Measurements from ENCODE around the gene SCN4B.
"Not testable (repeated sequence)": the region's sequence is repeated elsewhere in the genome, so short reads cannot be mapped to it uniquely, and the experiment has no call there.

Gene SCN4B, protein sequence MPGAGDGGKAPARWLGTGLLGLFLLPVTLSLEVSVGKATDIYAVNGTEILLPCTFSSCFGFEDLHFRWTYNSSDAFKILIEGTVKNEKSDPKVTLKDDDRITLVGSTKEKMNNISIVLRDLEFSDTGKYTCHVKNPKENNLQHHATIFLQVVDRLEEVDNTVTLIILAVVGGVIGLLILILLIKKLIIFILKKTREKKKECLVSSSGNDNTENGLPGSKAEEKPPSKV

DNA sequence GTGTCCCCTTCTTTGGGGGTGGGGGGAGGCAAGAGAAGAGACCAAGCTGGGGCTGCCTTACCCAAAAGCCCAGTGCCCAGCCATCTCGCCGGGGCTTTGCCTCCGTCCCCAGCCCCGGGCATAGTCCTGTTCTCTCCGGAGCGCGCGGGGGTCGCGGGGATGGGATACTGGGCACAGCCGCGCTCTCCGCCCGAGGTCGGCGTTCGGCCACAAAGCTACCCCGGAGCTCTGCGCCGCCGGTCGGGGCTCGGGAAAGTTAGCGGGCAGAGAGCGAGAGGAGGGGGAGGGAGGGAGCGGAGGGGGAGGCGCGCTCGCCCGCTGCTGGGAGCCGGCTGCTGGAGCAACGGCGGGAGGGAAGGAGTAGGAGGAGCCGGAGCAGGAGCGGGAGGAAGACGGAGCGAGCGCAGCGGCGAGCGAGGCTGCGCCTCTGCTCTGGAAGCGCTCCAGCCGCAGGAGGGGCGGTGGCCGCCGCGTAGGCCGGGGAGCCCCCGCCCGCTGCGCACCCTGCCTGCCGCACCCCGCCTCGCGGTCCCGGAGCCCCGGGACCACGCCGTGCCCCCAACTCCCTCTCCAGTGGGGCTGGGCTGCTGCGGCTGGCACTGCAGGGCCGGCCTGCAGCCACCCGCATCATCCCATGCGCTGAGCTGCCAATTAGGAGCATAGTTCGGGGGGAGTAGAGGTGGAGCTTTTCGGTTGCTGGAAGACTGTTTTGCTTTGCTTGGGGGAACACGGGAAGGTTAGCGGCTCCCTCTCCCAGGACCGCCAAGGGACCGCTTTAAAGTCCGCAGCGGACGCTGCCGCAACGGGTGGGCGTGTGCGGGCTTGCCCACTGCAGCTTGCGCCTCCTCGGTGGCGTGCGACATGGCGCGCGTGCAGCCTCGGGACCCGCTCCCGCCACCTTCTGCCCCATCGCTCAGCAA lies at the start of gene SCN4B:
Gene SCN4B (minus strand): TSS at position 272 of the 920 bp plus-strand sequence. CDS start 150 bp downstream, at position 122.
- no peak for DNase-seq

DNA sequence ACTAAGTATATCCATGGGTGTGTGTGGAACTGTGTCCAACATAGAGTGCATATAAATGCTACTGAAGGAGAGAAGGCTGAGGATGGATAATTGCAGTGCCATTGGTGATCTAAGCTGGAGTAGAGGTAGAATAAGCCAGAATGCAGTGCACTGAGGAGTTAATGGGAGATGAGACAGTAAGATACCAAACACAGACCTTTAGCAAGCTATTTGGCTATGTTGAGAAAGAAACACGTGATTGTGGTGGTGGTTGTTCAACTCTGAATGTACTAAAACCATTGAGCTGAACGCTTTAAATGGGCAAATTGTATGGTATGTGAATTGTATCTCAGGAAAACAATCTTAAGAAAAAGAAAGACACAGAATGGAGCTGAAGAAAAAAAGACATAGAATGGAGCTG lies 49.3 kb upstream of the SCN4B start:
- DNase-seq, result no peak

DNA sequence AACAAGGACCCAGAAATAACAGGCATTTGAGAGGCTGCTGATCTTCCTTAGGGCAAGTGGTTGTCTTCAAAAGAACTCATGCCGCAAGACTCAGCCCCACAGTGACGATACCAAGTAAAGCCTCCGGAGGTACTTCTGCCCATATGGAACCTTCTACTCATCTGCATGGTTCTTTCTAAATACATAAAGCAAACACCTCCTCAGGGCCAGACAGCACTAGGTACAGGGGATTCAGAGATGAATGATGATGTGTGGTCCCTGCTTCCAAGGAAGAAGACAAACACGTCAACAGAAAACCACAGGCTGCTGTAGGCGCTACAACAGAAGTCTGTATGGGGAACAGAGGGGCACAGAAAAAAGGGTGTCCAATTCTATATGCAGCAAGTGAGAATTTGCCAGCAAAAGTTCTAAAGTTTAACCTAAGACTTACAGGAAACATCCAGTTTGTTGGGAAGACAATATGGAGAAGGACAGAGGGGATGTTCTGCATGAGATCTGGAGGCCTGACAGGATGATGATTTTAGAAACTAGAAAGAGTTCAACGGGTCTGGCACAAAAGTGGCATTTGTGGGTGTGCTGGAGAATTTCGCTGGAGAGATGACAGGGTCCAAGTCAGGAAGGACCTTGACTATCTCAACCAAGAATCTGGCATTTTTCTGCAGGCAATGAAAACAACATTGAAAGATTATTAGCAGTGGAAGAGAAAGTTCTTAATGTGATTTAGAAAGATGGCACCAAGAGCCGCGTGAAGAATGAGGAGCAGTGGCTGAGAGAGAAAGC lies 48.5 kb upstream of the SCN4B start:
- DNase-seq, result peak; percentile 75 to 82

DNA sequence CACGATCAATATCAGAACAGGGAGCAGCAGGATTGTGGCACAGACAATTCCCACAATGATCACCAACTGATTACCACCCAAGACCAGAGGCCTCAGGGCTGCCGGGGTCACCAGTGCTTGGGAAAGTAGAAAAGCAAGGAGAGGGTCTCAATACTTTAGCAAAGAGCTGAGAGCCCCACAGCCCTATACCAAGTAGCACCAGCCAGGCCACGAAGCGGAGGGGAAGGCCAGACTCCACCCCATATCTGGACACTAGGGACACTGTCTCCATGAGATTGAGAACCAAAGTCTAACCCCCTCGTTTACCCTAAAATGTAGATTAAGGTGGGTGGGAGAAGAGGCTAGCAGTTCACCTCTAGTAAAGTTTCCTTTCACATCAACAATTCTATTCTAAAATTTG lies 47.9 kb upstream of the SCN4B start:
- DNase-seq, result no peak

DNA sequence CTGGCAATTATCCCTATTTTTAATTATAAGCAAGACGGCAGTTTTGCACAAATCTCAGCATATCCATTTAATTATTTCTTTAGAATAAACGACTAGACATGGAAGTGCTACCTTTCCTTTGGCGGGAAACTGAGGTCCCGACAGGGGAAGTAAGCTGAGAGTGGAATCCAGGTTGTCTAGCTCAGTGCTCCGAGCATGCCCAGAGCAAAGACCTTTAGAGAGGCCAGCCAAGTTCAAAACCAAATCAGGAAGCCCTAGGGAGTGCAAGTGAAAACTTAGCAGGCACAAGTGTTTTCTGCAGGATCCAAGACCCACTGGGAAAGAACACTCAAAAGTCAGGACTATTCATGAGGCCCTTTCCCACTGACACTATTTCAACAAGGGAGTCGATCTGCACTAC lies 46.5 kb upstream of the SCN4B start:
- no peak for DNase-seq

DNA sequence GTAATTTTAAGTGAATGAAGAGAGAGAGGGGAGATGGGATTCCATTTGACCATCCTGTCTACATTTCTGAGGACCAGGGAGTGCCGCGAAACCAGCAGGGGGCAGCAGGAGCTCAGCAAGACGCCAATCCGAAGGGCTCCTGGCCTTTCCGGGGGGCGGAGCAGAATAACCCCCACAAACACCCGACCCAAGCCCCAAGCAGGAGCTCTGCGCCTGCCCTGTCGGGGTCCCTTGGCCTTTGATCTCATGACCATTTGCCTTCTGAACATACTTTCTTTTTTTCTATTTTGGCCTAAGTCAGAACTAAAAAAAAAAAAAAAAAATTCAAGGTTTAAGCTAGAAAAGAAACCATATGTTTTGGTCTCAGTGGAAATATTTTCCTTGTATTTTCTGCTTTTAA lies 45.7 kb upstream of the SCN4B start:
- peak; percentile 82 to 84 for DNase-seq

DNA sequence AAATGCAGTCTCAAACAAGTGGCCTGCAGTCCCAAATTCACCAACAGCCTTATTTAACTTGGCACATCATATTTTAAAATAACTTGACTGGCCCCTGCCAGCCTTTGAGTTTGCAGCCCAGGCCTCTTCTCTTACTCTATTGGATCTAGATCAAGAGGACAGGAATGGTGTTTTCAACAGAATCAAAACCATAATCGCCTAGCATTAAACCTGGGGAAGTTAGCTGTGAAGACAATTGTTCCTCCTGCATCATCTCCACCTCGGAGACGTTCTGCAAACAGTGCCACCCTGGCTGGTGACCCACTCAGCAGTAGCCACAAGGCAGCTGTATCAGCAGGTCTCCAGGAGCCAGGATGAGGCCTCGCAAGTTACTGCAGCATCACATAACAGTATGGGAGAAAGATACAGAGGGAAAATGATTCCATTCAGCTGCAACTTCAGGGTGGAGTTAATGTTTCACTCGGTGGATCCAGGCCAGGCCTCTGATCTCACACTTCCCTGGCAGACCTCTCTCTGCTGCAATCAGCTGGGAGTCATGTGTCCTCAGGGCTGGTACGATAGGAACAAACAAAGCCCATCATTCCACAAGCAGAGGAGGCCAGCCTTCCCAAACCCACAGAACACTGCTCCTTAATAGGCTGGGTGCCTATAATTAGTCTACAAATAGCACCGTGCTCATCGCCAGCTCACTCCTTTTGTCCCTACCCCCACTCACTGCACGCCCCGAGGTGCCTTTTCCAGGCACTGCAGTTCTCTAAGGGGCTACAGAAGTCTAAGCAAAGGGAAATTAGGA lies 42.4 kb upstream of the SCN4B start:
- no peak for DNase-seq

DNA sequence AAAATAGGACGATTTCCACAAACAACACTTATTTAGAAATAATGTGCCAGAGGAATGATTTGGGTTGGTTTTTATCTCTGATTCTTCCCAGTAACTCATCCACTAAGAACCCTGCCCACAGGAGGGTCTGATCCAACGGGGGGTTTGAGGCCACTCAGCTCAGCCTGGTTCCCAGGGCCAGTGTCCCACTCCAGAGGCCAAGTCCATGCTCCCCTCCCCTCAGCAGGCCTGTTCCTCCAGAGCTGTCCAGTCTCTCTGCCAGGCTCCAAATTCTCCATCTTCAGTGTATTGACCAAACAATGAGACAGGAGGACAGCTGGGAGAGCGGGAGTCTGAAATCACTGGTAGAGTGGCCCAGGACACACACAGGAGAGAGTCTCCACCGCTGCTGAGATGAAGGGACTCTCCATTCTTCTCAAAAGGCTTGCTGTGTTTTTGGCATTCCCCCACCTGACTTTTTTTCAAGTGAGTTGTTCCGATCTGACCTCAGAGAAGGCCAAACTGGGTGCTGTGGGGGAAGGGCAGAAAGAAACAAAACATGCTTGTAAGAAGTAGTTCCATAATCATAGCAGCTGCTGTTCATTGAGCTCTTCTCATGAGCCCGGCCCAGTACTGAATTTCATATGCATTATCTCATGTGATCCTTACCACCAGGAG lies 41.4 kb upstream of the SCN4B start:
- no peak for DNase-seq

DNA sequence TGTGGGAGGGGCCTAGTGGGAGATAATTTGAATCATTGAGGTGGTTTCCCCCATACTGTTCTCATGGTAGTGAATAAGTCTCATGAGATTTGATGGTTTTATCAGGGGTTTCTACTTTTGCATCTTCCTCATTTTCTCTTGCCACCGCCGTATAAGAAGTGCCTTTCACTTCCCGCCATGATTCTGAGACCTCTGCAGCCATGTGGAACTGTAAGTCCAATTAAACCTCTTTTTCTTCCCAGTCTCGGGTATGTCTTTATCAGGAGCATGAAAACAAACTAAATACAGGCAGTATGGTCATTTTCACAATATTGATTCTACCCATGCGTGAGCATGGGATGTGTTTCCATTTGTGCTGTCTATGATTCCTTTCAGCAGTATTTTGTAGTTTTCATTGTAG lies 40.2 kb upstream of the SCN4B start:
- DNase-seq, result not testable (repeated sequence)

DNA sequence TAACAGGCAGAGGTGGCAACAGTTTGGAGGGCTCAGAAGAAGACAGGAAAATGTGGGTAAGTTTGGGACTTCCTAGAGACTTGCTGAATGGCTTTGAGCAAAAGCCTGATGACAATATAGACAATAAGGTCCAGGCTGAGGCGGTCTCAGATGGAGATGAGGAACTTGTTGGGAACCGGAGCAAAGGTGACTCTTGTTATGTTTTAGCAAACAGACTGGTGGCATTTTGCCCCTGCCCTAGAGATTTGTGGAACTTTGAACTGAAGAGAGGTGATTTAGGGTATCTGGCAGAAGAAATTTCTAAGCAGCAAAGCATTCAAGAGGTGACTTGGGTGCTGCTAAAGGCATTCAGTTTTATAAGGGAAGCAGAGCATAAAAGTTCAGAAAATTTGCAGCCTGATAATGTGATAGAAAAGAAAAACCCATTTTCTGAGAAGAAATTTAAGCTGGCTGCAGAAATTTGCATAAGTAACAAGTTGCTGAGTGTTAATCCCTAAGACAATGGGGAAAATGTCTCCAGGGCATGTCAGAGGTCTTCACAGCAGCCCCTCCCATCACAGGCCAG lies 38.4 kb upstream of the SCN4B start:
- not testable (repeated sequence) for DNase-seq

DNA sequence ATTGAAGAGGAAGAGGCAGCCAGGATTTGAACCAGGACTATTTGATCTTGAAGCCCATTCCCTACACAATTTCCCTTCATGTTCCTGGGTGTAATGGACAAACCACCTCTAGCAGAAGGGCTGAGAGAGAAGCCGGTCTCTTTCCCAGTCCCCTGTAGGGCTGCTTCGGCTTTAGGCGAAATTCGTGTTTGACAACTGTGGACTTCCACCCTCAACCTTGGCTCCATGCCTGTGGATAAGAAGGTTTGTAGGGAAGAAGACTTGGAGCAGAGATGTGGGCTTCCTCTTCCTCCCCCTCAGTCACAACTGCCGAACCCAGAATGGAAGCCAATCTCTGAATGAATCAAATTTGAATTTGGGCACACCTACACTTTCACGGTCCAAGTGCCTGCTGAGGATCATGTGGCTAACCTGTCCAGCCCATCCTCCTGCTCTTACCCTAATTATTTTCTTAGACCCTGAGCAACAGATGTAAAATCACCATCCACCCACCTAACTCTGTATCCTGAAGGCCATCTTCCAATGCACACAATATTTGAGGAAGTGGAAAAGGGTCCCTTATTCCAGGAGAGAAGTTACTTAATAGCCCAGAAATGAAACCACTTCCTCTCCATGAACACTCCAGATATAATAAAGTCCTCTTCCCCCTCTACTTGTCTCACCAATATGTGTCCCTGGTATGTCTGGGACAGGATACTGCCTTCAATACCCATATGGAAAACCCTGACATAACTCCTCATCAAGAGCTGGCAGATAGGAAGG lies 33.9 kb upstream of the SCN4B start:
- no peak for DNase-seq

DNA sequence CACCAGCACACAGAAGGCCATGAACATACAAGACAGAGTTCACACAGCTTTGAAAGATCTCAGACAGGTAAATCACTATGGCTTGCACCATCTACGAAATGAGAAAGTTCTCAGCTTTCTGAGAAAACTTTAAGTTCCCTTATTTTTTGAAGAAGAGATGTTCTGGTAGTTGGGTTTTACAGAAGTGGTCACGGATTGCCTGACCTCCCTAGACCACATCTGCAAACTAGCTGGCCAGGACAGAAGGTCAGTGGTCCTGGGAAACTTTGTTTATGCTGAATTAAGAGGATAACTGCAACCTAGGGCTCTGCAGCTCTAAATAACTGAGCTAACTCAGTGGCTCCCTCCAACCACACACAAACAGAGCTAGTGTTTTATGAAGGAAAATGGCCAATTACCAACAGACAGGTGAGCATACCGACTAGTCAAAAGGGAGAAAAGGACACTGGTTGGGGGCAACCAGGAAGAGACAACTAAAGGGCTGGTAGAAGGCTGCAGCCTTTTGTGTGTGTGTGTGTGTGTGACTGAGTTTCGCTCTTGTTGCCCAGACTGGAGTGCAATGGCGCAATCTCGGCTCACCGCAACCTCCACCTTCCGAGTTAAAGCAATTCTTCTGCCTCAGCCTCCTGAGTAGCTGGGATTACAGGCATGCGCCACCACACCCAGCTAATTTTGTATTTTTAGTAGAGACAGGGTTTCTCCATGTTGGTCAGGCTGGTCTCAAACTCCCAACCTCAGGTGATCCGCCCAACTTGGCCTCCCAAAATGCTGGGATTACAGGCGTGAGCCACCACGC lies 32.4 kb upstream of the SCN4B start:
- DNase-seq, result peak in 1 of 2 donors; percentile 17

DNA sequence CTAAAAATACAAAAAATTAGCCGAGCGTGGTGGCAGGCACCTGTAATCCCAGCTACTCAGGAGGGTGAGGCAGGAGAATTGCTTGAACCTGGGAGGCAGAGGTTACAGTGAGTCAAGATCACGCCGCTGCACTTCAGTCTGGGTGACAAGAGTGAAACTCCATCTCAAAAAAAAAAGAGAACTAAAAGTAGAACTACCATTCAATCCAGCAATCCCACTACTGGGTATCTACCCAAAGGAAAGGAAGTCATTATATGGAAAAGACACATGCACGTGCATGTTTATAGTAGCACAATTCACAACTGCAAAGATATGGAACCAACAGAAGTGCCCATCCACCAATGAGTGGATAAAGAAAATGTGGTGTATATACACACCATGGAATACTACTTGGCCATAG lies 31.1 kb upstream of the SCN4B start:
- peak in 1 of 2 donors; percentile 20 for DNase-seq

DNA sequence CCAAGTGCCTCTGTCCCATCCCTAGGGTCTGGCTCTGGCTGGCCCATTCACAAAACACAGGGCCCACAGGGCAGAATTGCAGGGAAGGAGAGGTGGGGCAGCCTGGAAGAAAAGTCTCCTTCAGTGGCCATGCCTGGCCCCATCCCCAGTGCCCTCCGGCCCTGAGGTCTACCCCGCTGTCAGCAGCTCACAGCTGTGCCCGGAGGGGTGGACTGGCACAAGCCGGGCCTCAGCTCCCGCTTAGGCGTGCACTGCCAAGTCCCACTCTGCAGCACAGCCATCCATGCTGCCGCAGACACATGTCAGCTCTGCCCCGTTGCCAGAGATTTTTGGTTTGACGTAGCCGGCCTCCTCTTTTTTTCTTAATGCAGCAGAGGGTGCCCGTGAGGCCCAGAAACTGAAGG lies 27.7 kb upstream of the SCN4B start:
- no peak for DNase-seq

DNA sequence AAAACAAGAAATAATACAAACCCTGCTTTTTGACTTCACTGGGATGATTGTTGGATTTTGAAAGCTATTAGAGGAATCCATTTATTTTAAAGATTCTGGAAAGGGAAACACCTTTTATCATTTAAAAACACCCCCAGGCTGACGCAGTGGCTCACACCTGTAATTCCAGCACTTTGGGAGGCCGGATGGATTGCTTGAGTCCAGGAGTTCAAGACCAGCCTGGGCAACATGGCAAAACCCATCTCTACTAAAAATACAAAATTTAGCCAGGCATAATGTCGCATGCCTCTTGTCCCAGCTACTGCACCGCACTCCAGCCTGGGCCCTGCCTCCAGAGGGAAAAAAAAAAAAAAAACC lies 24.1 kb upstream of the SCN4B start:
- DNase-seq, result no peak

DNA sequence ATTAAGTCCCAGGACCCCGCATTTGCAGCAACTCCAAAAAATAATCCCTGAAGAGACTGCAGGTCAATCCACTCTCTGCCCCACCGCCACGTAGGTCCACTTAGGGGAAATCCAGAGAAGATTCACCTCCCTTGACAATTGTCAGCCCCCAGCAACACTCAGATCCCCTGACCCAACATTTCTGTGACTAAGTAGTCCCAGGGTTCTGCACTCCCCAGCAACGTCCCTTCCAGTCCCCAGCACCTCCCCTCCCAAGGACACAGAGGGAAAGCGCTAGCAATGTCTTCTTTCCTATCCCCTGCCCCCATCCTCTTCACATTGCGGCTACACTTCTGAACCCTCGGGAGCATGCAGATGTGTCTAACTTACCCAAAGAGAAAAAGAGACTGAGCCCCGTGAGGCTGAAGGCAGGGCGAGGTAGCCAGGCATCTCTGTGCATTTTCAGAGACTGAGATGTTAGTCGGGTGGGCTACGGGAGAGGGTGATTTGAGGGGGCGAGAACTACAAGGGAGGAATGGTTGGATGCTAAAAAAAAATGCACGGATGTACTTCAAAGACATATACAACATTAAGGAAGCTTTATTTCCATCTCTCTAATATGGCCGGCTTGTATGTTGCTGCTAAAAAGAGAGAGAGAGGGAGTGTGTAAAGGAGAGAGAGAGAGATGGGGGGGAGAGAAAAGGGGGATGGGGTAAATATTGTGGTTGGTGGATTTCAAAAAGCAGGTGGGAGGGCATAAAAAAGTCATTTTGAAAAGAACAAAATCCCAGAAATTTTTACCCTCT lies 23.6 kb upstream of the SCN4B start, which contains the start of gene SCN2B:
Gene SCN2B (minus strand): TSS at position 647 of the 785 bp plus-strand sequence. CDS start 208 bp downstream, at position 439.
- no peak for DNase-seq

DNA sequence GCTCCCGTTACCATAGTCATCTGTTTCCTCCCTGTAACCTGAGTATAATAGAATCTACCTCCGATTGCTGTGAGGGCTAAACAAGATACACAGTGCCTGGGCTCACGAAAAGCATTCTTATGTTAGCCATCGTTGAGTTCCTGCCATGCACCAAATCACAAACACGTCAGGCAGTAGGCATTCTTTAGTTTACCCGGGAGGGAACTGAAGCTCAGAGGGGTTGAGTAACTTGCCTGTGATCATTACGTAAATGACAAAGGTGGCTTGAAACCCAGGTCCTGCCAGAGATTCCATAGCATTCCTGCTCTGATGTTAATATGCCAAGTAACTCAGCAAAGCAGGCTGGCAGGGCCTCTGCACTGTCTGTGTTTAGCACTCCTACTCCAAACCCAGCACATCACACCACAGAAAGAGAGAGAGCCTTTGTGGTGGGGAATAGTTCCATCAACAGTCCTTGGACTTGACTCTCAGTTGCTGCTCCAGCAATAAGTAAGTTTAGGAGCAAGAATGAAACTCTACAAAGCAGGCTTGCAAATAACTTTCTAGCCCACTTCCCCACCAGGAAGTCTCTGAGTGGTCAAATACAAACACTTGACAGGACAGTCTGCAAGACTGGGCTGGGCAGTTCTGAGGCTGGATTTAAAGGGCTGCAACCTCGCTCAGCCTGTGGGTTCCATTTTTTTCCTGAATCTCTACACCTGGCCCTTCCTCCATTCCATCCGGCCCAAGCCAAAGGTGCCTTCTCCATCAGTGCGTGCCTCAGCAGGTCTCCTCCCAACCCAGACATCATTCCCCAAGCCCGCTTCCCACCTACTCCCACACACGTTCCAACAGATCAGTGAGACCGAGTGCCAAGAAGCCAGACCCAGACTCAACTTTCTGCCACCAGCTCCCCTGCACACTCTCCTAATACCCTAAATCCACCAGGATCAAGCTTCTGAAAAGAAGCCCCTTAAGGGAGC lies 22.7 kb upstream of the SCN4B start:
- no peak for DNase-seq

DNA sequence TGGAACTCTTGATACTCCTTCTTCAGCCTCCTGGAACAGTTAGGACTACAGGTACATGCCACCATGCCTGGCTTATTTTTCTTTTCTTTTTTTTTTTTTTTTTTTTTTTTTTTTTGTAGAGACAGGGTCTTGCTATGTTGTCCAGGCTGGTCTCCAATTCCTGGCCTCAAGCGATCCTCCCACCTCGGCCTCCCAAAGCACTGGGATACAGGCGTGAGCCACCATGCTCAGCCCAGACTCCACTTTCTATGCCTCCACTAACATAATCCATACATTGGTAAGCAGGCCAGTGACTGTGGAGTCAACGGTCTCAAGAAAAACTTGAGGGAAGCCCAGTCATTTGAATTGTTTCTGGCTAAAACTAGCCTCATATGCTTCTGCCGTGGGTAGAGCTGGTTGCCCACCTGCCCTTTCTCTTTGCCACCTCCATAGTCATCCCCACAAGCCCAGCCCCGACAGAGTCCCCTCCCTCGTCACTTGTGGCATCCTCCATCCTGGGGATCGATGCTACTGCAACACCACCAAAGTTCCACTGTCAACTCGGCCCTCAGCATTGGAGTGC lies 21.5 kb upstream of the SCN4B start:
- no peak for DNase-seq

Data from CD4-positive, alpha-beta T cell treated with Interleukin-4 for 1 hour (primary cell).